Loucy (cell line): ENCODE data around the gene IFNK.

Source experiments
- H2AFZ ChIP-seq: fragments of 200-600 bp; sonication (generic); 2 replicates; pipeline ENCODE4 v1.6.0; 2016; ENCODE audit warnings: antibody characterized with exemption, mild to moderate bottlenecking, low read length, moderate library complexity
- H3F3A ChIP-seq: fragments of 200-600 bp; 2 replicates; pipeline ENCODE4 v1.6.0; 2016; ENCODE audit warnings: antibody characterized with exemption, low read depth, mild to moderate bottlenecking
- H3K27me3 ChIP-seq: fragments of 200-600 bp; sonication (generic); 2 replicates; pipeline ENCODE4 v1.6.1; 2014; ENCODE audit warnings: low read length, mild to moderate bottlenecking; ENCODE audit not compliant: insufficient read depth, poor library complexity, severe bottlenecking
- H3K36me3 ChIP-seq: fragments of 200-600 bp; sonication (generic); 2 replicates; pipeline ENCODE4 v1.6.1; 2016; ENCODE audit warnings: low read length; ENCODE audit not compliant: insufficient read depth
- H3K4me1 ChIP-seq: fragments of 200-600 bp; sonication (generic); 2 replicates; pipeline ENCODE4 v1.5.1; 2014; ENCODE audit warnings: low read length, mild to moderate bottlenecking; ENCODE audit not compliant: insufficient read depth, poor library complexity, severe bottlenecking
- H3K4me2 ChIP-seq: fragments of 200-600 bp; sonication (generic); 2 replicates; pipeline ENCODE4 v1.6.0; 2014; ENCODE audit warnings: antibody characterized with exemption, low read length, low read depth, mild to moderate bottlenecking; ENCODE audit not compliant: poor library complexity, severe bottlenecking
- H3K4me3 ChIP-seq: fragments of 200-600 bp; sonication (generic); 2 replicates; pipeline ENCODE4 v1.5.1; 2014; ENCODE audit warnings: low read length, mild to moderate bottlenecking, mixed read lengths; ENCODE audit not compliant: poor library complexity, severe bottlenecking
- H3K79me2 ChIP-seq: fragments of 200-600 bp; sonication (generic); 2 replicates; pipeline ENCODE4 v1.6.1; 2014; ENCODE audit warnings: low read length; ENCODE audit not compliant: insufficient read depth
- H3K9ac ChIP-seq: fragments of 200-600 bp; sonication (generic); 2 replicates; pipeline ENCODE4 v1.6.0; 2014; ENCODE audit warnings: mild to moderate bottlenecking, low read depth, low read length, moderate library complexity; ENCODE audit not compliant: poor library complexity, severe bottlenecking
- H3K9me2 ChIP-seq: fragments of 200-600 bp; sonication (generic); replicated peaks from 2 replicates; pipeline ENCODE4 v1.6.1; 2016; ENCODE audit warnings: low read depth, low read length, mixed read lengths
- H3K9me3 ChIP-seq: fragments of 200-600 bp; sonication (generic); 2 replicates; pipeline ENCODE4 v1.6.1; 2014; ENCODE audit warnings: mild to moderate bottlenecking, antibody characterized with exemption, low read length, low read depth; ENCODE audit not compliant: insufficient read depth
- H4K20me1 ChIP-seq: fragments of 200-600 bp; sonication (generic); 2 replicates; pipeline ENCODE4 v1.6.0; 2014; ENCODE audit warnings: antibody characterized with exemption, low read length, mild to moderate bottlenecking; ENCODE audit not compliant: insufficient read depth, poor library complexity, severe bottlenecking
- CTCF ChIP-seq: fragments of 200-600 bp; sonication (generic); conservative IDR thresholded peaks from 2 replicates; pipeline ENCODE4 v1.5.1; 2014; ENCODE audit warnings: mild to moderate bottlenecking, antibody characterized with exemption, low read length
- EZH2phosphoT487 ChIP-seq: fragments of 200-600 bp; IDR thresholded peaks from 2 replicates; pipeline ENCODE4 v1.6.1; 2018; ENCODE audit warnings: antibody characterized with exemption, mild to moderate bottlenecking, moderate library complexity, borderline replicate concordance

IFNK gene

GRCh38 chr9:27519466-27520465, 4.3 kb upstream of the IFNK start:
- TF ChIP-seq EZH2phosphoT487 (no peak), CTCF (no peak)

GRCh38 chr9:27520986-27521385, 3.1 kb upstream of the IFNK start:
- H3F3A ChIP-seq: no peaks in the 10 kb centered on the region
- H3K9me2 ChIP-seq: no peaks in the 10 kb centered on the region
- H4K20me1 ChIP-seq: no peaks in the 10 kb centered on the region
- H2AFZ ChIP-seq: no peak overlapping the region
- no peaks in the 10 kb centered on the region for H3K4me1 ChIP-seq
- no peak overlapping the region for H3K4me3 ChIP-seq
- H3K9me3 ChIP-seq: no peaks in the 10 kb centered on the region
- H3K4me2 ChIP-seq: no peak overlapping the region
- no peak overlapping the region for H3K9ac ChIP-seq
- H3K79me2 ChIP-seq: no peaks in the 10 kb centered on the region
- no peaks in the 10 kb centered on the region for H3K36me3 ChIP-seq
- TF ChIP-seq EZH2phosphoT487 (no peak), CTCF (no peak)
- no peaks in the 10 kb centered on the region for H3K27me3 ChIP-seq

More at GRCh38 chr9:27519466-27520465, 4.3 kb upstream of the IFNK start:
- H3K27me3 ChIP-seq: no peaks in the 10 kb centered on the region
- H3K9me3 ChIP-seq: no peaks in the 10 kb centered on the region
- H4K20me1 ChIP-seq: no peaks in the 10 kb centered on the region
- H3K9ac ChIP-seq: no peak overlapping the region
- no peak overlapping the region for H3K4me3 ChIP-seq
- no peak overlapping the region for H2AFZ ChIP-seq
- no peaks in the 10 kb centered on the region for H3K79me2 ChIP-seq
- no peaks in the 10 kb centered on the region for H3F3A ChIP-seq
- H3K4me2 ChIP-seq: no peak overlapping the region
- H3K36me3 ChIP-seq: no peaks in the 10 kb centered on the region
- no peaks in the 10 kb centered on the region for H3K4me1 ChIP-seq
- no peaks in the 10 kb centered on the region for H3K9me2 ChIP-seq

GRCh38 chr9:27523141-27523540, 949 bp upstream of the IFNK start:
- no peaks in the 10 kb centered on the region for H3F3A ChIP-seq
- no peaks in the 10 kb centered on the region for H4K20me1 ChIP-seq
- H3K79me2 ChIP-seq: no peaks in the 10 kb centered on the region
- TF ChIP-seq CTCF (no peak), EZH2phosphoT487 (no peak)
- H3K9me2 ChIP-seq: no peaks in the 10 kb centered on the region
- H3K9me3 ChIP-seq: no peaks in the 10 kb centered on the region
- no peaks in the 10 kb centered on the region for H3K36me3 ChIP-seq
- H3K4me1 ChIP-seq: no peaks in the 10 kb centered on the region
- no peak overlapping the region for H3K4me3 ChIP-seq
- H3K4me2 ChIP-seq: no peak overlapping the region
- peaks cover 3% of the 10 kb centered on the region for H3K27me3 ChIP-seq
- H2AFZ ChIP-seq: no peak overlapping the region
- H3K9ac ChIP-seq: no peak overlapping the region
